Natural killer cell (primary cell): ENCODE results near the gene SLC2A5. TPM values are rescaled to one million over a fixed set of nuclear protein-coding genes. Genes with fewer than 3 reads are reported as not detected.

Experiments
- ATAC-seq, 3 donors: fragments of 150-1000 bp in 2 of 3; fragments of 200-7000 bp in 1 of 3; cut with Tn5 transposase; 1 replicate in 1 of 3; 2 replicates in 2 of 3; pipeline ENCODE4 v1.10.0; 2021; ENCODE audit warnings: mild to moderate bottlenecking in 2 of 3, moderate library complexity in 2 of 3
- DNase-seq, 2 donors: peaks; one replicate each; pipeline versions ENCODE4 v3.0.0 to v3.0.0-alpha.2; 2013 to 2021; ENCODE audit warnings: mixed read lengths in 1 of 2
- H3K27ac ChIP-seq: one replicate; pipeline ENCODE4 v1.5.1; 2013; ENCODE audit warnings: mild to moderate bottlenecking, low read length
- H3K27me3 ChIP-seq: one replicate; pipeline ENCODE4 v1.6.1; 2013; ENCODE audit warnings: low read length; ENCODE audit not compliant: control insufficient read depth, insufficient read depth
- H3K36me3 ChIP-seq: one replicate; pipeline ENCODE4 v1.6.1; 2013; ENCODE audit warnings: low read length; ENCODE audit not compliant: control insufficient read depth, insufficient read depth
- H3K4me1 ChIP-seq: one replicate; pipeline ENCODE4 v1.6.1; 2013; ENCODE audit warnings: low read length; ENCODE audit not compliant: control insufficient read depth, insufficient read depth
- H3K4me3 ChIP-seq: one replicate; pipeline ENCODE4 v1.5.1; 2013; ENCODE audit warnings: low read length
- H3K9me3 ChIP-seq: one replicate; pipeline ENCODE4 v1.6.1; 2013; ENCODE audit warnings: low read length; ENCODE audit not compliant: control insufficient read depth, insufficient read depth
- H3K27ac Mint-ChIP-seq, 2 donors: one replicate each; pipeline ENCODE4 v1.8.0; 2022; ENCODE audit warnings: mild to moderate bottlenecking in 2 of 2, mixed read lengths in 2 of 2, moderate library complexity in 1 of 2
- H3K27me3 Mint-ChIP-seq, 2 donors: one replicate each; pipeline ENCODE4 v1.8.0; 2022; ENCODE audit warnings: low read depth in 2 of 2, mixed read lengths in 2 of 2
- H3K36me3 Mint-ChIP-seq: one replicate; pipeline ENCODE4 v1.8.0; 2022; ENCODE audit warnings: mixed read lengths
- H3K4me1 Mint-ChIP-seq, 2 donors: one replicate each; pipeline ENCODE4 v1.8.0; 2022; ENCODE audit warnings: mixed read lengths in 2 of 2
- H3K4me3 Mint-ChIP-seq: one replicate; pipeline ENCODE4 v1.8.0; 2022; ENCODE audit warnings: mild to moderate bottlenecking, moderate library complexity, mixed read lengths
- H3K9me3 Mint-ChIP-seq, 2 donors: one replicate each; pipeline ENCODE4 v1.8.0; 2022; ENCODE audit warnings: mixed read lengths in 2 of 2
- CTCF ChIP-seq: fragments of 200-600 bp; IDR thresholded peaks from one replicate; pipeline ENCODE4 v1.8.0; 2022; ENCODE audit warnings: antibody characterized with exemption
- WGBS: methylation state at CpG from one replicate; pipeline ENCODE4 v1.1.7; 2013; ENCODE audit warnings: missing lambda C conversion rate; ENCODE audit not compliant: insufficient coverage; 5-methylcytosine and 5-hydroxymethylcytosine counted together
- intact Hi-C: fragments of 100-400 bp; cut with micrococcal nuclease; formaldehyde crosslinking; loops from one replicate; pipeline ENCODE4 v1.14.2; 2022
- total RNA-seq, 4 donors: library from RNA; stranded (reverse); fragments of 120-200 nt in 1 of 4; gene quantifications; one replicate each; pipeline versions ENCODE4 v1.2.3 to v1.2.4, GENCODE V29; 2013 to 2022

Gene SLC2A5
- total RNA-seq, 3 donors from 2014 or later (not counting 1 experiment from before 2014, with no cell fraction given), result not detected

- Histone ChIP-seq H3K27me3 (peaks cover 3% of the 10 kb centered on the region), H3K9me3 (no peaks in the 10 kb centered on the region), H3K4me1 (peaks cover 12% of the 10 kb centered on the region), H3K36me3 (no peaks in the 10 kb centered on the region), H3K4me3 (no peak overlapping the region), H3K27ac (no peak overlapping the region)
- TF ChIP-seq CTCF, result no peak
- Mint-ChIP-seq H3K4me1 (peaks cover 9 to 13% of the 10 kb centered on the region in 2 donors), H3K4me3 (no peak overlapping the region), H3K9me3 (no peaks in the 10 kb centered on the region), H3K27me3 (peaks cover 7% of the 10 kb centered on the region in 2 donors), H3K36me3 (no peaks in the 10 kb centered on the region), H3K27ac (no peak overlapping the region)
- intact Hi-C loops, result no loop called here
- ATAC-seq, result no peak
- 95% methylated on average over 48 of the region's 50 CpGs for WGBS
- DNase-seq, result no peak
These were observed 2.3 kb upstream of the SLC2A5 start for GRCh38 chr1:9071554-9072235.

- intact Hi-C loops, result no loop called here
- TF ChIP-seq CTCF, result no peak
- Histone ChIP-seq H3K4me3 (no peak overlapping the region), H3K27ac (no peak overlapping the region), H3K4me1 (peaks cover 12% of the 10 kb centered on the region), H3K9me3 (no peaks in the 10 kb centered on the region), H3K36me3 (no peaks in the 10 kb centered on the region), H3K27me3 (peaks cover 3% of the 10 kb centered on the region)
- DNase-seq, result no peak
- no peak overlapping the region for H3K4me3 Mint-ChIP-seq
- H3K4me1 Mint-ChIP-seq, result peaks cover 9 to 13% of the 10 kb centered on the region in 2 donors
- no peak for ATAC-seq
- no peaks in the 10 kb centered on the region for H3K36me3 Mint-ChIP-seq
- no peaks in the 10 kb centered on the region for H3K9me3 Mint-ChIP-seq
- H3K27me3 Mint-ChIP-seq, result peaks cover 7% of the 10 kb centered on the region in 2 donors
- WGBS, result 80% methylated on average over 5 of the region's 7 CpGs
- H3K27ac Mint-ChIP-seq, result no peak overlapping the region
These were observed 1.1 kb upstream of the SLC2A5 start for GRCh38 chr1:9070486-9070885.

GRCh38 chr1:9068981-9069325, 482 bp downstream of the SLC2A5 start:
- H3K4me3 Mint-ChIP-seq, result no peak overlapping the region
- Histone ChIP-seq H3K27ac (no peak overlapping the region), H3K4me1 (peaks cover 5% of the 10 kb centered on the region), H3K9me3 (no peaks in the 10 kb centered on the region), H3K27me3 (no peaks in the 10 kb centered on the region), H3K36me3 (no peaks in the 10 kb centered on the region), H3K4me3 (peak overlapping the region; percentile 2)
- no peak overlapping the region for H3K27ac Mint-ChIP-seq
- ATAC-seq (no peak), DNase-seq (no peak)
- no peak for TF ChIP-seq CTCF
- 39% methylated on average over 4 of the region's 4 CpGs for WGBS
- intact Hi-C loops, result no loop called here
- H3K9me3 Mint-ChIP-seq, result no peaks in the 10 kb centered on the region
- no peaks in the 10 kb centered on the region for H3K36me3 Mint-ChIP-seq
- peaks cover 7 to 10% of the 10 kb centered on the region in 2 donors for H3K27me3 Mint-ChIP-seq
- H3K4me1 Mint-ChIP-seq, result peaks cover 7 to 9% of the 10 kb centered on the region in 2 donors
